Vagina (tissue), 2 donors: Measurements from ENCODE around the gene CYB5R3.

ENCODE experiments used
- CTCF ChIP-seq, 3 experiments: fragments of 450-650 bp in 2 of 3; fragments of 200-600 bp in 1 of 3; sonication (generic) in 1 of 3; IDR thresholded peaks; one replicate each; pipeline ENCODE4 v1.5.1; 2017 to 2019; ENCODE audit warnings: antibody characterized with exemption in 3 of 3, mild to moderate bottlenecking in 2 of 3, moderate library complexity in 2 of 3
- POLR2A ChIP-seq, 2 donors: fragments of 450-650 bp; IDR thresholded peaks; one replicate each; pipeline ENCODE4 v1.6.1; 2017; ENCODE audit warnings: antibody characterized with exemption in 2 of 2, mild to moderate bottlenecking in 2 of 2, moderate library complexity in 2 of 2

GRCh38 chr22:42612336-42612735 lies 36.9 kb downstream of the CYB5R3 start:
- TF ChIP-seq CTCF (IDR thresholded peaks at IDR 0.05) (no peak), POLR2A (IDR thresholded peaks at IDR 0.05) (no peak)
